HG03432 (cell line): Measurements from ENCODE around the gene SLCO2B1.

ENCODE experiments used
- ATAC-seq: cut with Tn5 transposase; IDR thresholded peaks from one replicate; pipeline ENCODE4 v1.9.1; 2021; ENCODE audit warnings: mild to moderate bottlenecking, moderate library complexity; ENCODE audit not compliant: unreplicated experiment

Gene SLCO2B1

DNA sequence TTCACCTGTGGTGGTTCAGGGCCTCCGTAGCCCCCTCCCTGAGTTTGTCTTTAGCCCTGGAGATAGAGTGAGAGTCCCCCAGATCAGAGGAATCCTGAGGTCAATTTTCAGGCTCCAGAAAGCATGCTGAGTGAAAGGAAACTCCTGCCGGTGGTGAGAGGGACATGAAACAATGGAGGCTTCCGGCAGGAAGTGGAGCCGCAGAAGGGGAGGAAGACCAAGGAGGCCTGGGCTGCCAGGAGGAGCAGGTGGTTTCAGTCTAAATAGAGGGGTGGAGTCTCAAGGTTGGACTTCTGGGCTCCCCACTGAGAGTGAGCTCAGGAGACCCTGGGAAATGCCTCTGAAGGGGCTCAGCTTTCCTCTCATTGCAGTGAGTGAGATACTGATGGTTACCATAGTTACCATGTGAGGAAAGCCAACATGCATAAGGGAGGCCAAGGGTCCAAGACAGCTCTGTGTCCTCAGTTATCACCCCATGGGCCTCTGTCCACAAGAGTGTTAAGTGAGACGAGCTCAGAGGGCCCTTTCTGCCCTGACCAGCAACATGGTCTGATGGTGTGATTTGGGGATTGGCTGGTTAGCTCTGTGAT is 10.7 kb downstream of the SLCO2B1 start:
- ATAC-seq: no peak

DNA sequence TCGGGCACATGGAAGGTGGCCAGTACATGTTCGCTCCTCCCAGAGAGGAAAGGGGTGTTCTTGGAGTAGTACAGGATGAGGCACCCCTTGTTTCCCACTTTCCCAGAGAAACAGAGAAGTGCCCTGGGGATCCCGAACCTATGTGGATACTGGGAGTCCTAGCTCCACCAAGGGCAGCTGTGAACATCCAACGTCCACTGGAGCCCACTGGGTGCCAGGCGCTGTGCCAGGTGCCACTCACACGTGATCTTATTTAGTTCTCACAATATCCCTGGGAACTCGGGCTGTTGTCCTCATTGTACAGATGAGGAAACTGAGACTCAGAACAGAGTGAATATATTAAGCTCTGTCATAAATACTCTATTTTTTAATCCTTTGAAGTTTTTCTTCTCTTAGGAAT is 12.0 kb downstream of the SLCO2B1 start:
- no peak for ATAC-seq

DNA sequence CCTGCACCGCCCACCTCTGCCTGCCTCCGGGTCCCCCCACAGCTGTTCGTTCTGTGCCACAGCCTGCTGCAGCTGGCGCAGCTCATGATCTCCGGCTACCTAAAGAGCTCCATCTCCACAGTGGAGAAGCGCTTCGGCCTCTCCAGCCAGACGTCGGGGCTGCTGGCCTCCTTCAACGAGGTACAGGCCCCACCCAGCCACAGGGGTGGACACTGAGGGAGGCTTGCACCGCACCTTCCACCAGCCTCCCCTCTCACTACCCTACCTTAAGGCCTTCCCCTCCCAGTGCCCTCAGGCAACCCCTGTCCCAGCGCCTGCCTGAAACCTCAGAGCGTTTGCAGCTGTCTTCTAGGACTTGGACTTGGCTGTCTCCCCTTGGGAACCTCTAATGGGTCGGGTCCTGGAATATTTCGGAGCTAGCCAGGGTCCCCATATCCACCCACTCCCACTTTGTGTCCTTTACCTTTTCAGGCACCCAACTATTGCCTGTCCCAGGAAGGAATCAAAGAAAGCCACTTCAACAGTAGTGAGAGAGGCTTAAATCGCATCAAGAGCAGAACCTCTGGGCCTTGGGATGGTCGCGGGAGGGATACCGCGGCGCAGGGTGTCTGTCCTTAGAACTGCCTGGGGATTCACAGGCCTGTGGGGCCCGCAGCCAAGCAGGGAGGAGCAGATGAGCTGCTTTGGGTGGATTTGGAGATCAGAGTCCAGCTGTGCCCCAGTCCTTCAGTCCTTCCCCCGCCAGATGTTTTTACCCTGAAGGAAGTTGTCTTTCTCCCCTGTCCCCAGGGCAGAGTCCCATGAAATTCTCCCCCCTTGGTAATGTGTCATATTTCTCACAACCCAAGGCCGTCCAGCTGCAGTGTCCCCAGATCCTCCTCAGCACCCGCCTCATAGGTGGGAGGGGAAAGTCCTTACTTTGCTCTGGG is 13.3 kb downstream of the SLCO2B1 start:
- no peak for ATAC-seq

DNA sequence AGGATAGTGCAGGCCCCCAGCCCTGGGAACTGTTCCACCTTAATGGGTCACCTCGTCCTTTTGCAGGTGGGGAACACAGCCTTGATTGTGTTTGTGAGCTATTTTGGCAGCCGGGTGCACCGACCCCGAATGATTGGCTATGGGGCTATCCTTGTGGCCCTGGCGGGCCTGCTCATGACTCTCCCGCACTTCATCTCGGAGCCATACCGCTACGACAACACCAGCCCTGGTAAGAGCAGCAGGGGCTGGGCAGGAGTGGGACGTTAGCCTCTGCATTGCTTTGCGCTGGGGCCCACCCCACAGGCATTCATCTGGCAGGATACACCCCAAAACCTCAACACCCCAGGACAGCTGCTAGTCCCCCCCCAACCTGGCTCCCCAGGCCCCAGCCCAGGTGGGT is 14.8 kb downstream of the SLCO2B1 start:
- ATAC-seq: no peak

DNA sequence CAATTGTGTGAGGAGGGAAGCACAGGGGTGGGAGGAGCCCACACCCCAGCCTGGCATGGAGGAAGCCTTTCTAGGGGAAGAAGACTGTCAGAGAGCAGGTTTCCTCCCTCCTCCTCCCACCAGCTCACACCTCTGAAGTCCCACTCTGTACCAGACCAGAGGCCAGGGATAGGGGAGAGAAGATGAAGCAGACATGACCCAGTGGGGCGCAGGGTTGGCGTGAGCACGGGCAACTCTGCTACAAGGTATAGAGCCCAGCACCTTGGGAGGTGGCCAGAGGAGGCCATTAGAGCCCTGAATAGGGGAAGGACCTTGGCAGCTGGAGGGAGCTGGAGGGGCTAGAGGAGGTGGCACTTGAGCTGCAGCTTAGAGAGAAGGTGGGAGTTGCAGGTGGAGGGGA is 15.9 kb downstream of the SLCO2B1 start:
- no peak for ATAC-seq

DNA sequence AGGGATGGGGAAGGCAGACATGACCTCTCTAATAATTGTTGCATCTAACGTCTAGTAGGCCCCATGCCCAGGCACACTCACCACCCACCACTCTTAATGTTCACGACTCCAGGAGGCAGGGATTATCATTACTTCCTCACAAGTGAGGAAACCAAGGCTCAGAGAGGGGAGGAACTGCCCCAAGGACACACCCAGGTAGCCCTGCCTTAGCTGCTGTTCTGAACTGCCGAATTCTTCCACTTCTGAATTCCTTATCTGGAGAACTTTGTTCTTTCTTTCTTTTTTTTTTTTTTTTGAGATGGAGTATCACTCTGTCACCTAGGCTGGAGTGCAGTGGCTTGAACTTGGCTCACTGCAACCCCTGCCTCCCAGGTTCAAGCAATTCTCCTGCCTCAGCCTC is 16.7 kb downstream of the SLCO2B1 start:
- no peak for ATAC-seq

DNA sequence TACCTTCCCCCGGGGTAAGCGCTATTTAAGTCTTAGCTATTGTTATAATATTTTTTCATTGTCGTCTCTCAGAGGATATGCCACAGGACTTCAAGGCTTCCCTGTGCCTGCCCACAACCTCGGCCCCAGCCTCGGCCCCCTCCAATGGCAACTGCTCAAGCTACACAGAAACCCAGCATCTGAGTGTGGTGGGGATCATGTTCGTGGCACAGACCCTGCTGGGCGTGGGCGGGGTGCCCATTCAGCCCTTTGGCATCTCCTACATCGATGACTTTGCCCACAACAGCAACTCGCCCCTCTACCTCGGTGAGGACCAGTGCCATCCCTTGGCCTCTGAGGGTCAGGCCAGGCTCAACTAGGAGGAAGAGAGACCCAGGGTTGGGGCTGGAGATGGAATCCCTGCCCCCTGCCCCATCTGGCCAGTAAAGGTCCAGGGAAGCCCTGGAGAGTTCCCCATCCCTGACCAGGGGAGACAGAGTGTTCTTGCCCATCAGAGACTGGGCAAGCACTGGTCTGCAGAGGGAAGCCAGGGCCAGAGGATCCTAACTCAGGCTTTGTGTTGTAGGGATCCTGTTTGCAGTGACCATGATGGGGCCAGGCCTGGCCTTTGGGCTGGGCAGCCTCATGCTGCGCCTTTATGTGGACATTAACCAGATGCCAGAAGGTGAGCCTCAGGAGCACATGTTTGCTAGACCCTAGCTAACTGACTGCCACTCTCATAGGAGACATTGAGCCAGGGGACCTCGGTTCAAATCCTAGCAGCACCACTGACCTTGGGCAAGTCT is 18.4 kb downstream of the SLCO2B1 start:
- ATAC-seq: no peak

DNA sequence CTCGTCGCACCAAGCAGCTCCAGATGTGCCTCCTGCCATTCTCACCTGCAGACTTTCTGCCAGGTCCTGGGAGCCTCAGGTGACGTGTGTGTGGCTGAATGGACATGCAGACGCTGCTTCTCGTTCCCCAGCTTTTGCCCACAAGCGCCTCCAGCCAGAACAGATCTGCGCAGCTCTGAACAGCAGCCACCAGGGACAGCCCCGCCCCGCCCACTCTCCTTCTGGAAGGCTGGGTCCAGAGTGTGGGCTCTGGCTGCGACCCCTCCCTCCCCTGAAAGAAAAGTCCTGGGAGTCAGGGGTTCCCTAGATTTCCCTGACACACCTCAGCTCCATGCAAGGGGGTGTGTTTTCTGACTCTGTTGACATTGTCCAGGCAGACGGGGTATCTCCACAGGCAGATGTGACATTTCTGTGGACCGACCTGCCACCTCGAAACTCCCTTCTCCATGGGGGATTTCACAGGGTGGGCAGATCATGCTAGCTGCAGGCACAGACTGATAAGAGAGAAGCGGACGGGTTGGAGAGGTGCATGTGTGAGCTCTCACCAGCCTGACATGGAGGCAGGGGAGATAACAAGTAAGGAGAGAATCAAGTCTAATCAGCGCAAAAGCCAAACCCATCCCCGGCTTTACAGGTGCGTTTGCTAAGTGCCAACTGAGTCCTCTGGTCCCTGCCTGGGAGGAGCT is 19.8 kb downstream of the SLCO2B1 start:
- no peak for ATAC-seq

DNA sequence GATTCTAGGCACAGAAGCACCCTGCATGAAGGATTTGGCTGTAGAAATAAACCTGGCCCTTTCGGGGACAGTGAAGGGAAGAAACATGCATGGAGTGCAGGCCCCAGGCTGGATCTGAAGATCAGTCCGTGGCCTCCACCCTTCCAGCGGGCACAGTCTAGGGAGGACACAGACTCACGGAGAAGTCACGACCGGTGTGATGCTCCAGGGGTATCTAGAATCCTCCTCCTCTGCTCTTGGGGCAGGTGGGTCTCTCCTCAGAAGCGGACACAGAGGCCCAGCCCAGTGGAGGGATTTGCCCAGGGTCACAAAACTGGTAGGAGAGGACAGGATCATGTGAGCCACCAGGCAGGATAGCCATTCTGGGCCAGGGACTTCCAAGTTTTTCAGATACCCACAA is 22.4 kb downstream of the SLCO2B1 start:
- ATAC-seq: no peak

DNA sequence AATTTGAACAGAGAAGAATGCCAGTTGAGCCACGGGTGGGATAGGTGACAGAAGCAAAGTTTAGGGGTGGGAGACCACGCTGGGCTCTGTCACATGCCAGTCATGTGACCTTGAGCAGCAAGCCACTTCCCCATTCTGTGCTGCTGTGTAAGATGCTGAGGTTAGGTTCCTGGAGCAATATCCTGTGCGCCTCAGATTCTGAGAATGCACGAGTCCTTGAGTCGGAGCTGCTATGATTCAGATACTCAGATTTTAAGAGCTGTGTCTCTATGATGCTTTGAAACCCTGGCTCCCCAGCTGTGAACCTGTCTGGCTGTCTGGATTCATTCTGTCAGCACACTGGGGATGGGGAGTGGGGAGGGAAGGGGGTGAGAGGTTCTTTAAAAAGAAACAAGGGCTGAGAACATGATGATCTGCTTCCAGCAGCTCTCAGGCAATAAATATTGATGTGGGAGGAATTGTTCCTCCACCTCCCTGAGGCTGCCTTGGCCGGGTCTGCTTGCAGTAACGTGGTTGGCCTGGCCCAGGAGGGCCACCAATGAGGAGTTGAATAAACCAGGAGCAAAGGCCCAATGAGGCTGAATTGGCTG is 24.0 kb downstream of the SLCO2B1 start:
- no peak for ATAC-seq

DNA sequence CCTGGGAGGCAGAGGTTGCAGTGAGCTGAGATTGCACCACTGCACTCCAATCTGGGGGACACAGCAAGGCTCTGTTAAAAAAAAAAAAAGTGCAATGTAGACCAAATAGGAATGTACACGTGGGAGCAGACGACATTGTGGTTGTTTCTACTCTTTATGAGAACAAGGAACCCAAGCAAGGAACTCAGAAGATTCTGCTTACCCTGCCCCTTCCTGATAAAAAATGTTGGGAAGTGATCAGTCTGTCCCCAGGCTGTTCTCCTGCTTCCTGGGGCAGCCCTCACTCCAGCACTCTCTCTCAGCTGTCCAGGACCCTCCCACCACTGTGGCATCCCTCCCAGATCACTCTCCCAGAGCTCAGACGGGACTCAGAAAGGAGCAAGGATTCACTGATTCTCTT is 31.8 kb downstream of the SLCO2B1 start:
- no peak for ATAC-seq

DNA sequence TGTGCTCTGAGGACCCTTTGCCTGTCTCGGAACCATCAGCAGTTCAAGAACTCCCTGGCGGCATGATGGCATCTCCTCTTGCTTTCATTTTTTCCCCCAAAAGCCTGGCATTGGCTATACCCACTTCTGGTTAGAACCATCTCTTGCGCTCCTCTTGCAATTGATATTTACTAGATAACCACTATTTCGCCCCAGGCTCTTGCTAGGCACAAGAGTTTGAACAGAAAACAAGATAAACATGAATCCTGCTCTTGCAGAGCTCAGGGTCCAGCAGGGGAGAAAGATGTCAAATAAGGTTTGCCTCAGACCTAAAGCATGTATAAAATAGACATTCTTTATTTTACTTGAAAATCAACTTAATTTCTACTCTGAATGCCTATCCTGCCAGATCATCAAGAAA is 33.1 kb downstream of the SLCO2B1 start:
- no peak for ATAC-seq

DNA sequence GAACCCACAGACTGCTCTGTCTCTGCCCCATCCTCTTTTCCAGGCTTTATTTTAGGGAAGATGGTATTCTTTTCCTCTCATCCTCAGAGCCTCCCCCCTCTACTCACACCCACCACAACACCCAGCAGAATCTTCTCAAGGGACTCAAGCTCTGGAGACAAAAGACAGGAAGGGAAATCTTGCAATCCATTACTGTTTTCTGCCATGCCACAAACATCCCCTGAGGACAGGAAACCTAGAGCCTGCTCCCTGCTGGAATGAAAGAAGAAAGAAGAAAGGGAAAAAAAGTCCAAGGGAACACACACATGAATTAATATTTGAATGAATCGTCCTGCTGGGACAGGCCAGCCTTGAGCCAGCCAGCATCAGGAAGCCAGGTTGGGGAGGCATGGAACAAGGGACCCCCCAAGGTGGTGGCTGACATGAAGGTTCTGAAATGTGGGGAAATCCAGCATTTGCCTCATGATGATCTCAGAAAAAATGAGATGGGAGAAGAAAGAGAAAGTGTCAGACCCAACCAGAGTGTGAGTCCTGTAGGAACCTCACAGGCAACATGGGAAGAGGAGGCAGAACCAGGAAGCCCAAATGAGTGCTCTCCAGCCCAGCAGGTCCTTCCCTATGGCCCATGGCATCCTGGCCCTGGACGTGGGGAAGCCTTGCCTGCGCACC is 34.0 kb downstream of the SLCO2B1 start:
- no peak for ATAC-seq

DNA sequence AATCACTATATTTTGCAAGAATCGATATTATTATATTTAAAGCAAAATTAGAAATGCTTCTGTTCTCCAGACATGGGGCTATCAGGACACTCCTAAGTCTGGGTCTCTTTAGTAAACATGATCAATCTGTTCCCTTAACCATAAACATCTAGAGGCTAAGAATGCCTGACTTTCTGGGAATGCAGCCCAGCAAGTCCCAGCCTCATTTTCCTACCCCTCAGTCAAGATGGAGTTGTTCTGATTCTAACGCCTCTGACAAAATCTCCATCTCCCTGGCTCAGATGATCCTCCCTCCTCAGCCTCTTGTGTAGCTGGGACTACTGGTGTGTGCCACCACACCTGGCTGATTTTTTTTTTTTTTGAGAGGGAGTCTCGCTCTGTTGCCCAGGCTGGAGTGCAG is 35.0 kb downstream of the SLCO2B1 start:
- ATAC-seq: no peak

DNA sequence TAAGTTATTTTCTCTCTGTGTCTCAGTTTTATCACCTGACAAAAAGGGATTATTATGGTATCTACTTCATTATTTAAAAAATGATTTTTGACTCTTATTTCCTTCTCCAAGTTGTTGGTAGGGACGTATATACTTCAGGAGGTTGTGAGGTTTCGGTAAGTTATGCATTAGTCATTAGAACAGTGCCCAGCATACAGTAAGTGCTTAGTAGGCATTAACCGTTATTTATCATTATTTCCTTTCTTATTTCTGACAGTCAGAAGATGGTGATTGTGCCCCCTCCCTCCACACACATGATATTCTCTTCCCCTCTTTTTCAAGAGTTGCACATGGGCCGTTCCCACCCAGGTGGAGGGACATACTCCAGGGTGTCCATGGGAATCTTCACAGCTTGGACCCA is 36.1 kb downstream of the SLCO2B1 start:
- ATAC-seq: no peak

DNA sequence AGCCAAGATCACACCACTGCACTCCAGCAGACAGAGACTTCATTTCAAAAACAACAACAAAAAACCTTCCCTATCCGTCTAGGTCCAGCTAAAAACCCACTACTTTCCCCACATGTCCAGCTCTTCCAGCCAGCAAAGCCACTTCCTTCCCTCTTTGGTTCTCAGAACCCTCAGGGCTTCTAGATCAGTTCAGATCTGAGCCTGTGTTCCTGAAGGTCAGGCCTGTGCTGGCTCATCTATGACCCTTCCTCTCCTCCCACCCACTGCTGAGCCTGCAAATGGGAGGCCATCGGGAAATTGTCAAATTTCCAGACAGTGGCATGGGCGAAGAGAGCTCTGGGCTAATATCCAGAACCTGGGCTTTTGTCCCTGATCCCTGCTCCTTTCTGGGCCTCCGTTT is 37.8 kb downstream of the SLCO2B1 start:
- ATAC-seq: no peak

DNA sequence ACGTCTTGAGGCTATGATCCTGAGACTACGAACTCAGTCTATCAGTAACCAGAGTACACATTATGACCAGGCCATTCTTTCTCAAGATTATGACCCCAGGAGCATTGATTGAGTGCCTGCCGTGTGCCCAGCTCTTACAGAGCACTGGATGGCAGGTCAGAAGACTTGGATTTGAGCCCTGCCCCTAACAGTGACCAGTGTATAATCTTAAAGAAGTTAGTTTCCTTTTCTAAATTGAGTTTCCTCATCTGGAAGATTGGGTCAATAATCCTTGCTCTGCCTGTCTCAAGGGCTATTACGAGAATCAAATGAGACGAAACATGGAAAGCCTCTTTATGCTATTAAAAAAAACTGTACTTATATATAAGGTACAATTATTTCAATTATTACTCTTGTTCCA is 38.2 kb downstream of the SLCO2B1 start:
- ATAC-seq: no peak

DNA sequence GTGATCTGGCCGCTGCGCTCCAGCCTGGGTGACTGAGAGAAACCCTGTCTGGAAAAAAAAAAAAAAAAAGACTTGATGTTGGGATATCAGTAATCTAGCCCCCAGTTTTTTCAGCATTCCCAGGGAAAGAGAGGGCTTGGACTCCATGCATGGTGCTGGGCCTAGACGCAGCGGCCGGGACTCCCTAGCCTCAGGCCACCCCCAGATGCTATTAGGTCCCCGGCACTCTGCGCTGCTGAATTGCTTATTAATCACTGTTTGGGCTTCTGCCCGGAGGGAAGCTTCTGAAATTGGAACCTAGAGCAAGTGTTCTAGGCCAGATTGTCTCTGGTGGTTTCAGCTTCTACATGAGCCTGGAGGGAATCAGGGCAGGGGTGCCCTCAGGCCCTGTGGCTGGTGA is 39.0 kb downstream of the SLCO2B1 start:
- ATAC-seq: no peak

DNA sequence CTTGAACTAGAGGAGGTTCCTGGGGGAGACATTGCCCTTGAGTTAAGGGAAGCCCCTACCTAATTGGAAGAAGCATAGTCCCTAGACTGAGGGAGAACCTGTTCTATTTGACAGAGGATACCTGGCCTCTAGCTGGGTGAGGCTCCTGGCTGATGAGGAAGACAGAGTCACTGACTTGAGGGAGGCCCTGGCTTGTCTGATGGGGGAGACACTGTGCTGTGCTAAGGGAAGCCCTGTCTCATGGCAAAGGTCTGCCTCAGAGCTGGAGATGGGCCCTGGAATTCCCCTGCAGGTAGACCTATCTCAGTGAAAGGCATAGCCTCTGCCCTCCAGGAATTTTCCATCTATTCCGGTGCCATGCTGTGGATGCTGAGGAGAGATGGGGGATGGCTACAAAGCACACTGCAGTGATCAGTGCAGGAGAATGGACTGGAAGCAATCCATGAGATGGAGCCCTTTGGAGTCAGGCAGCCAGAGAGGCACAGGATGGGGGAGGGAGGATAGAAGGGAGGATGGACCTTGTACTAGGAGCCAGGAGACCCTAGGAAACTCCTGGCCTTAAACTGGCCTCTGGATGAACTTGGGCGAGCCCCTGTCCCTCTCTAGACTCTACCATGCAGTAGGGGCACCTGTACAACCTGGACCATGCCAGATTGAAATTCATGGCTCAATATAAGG is 39.9 kb downstream of the SLCO2B1 start:
- no peak for ATAC-seq

DNA sequence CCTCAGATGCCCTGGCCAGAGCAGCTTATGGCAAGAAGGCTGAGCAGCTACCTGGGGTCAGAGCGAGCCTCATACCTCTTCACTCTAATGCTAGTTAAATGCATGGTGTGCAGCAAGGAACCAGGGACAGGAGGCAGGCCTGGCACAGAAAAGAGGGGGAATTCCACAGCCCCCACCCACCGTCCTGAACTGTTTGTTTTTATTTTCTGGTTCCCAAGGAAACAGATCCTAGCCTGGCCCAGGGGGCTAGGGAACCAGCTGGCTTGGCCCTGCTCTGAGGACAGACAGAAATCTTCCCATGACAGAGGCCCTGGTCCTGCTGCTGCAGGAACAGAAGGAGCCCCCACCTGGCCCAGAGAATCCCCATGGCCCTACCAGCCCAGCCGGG is 40.4 kb downstream of the SLCO2B1 start:
- no peak for ATAC-seq
